Neuronal stem cell (in vitro differentiated cells): ENCODE results near the gene FOXJ3.

Experiments used
- DNase-seq: peaks from one replicate; pipeline ENCODE4 v3.0.0-alpha.2; 2013; ENCODE audit warnings: low spot score
- H2AFZ ChIP-seq: one replicate; pipeline ENCODE4 v1.6.1; 2013; ENCODE audit warnings: mild to moderate bottlenecking, low read length, inconsistent platforms
- H2AK5ac ChIP-seq: 2 replicates; pipeline ENCODE4 v1.6.1; 2013; ENCODE audit warnings: low read depth, mild to moderate bottlenecking, inconsistent platforms, low read length, moderate library complexity, mixed read lengths
- H2BK120ac ChIP-seq: 2 replicates; pipeline ENCODE4 v1.6.1; 2013; ENCODE audit warnings: low read depth, mild to moderate bottlenecking, inconsistent platforms, low read length, moderate library complexity, mixed read lengths
- H2BK12ac ChIP-seq: one replicate; pipeline ENCODE4 v1.6.1; 2013; ENCODE audit warnings: low read length, inconsistent platforms
- H2BK15ac ChIP-seq: 2 replicates; pipeline ENCODE4 v1.6.1; 2013; ENCODE audit warnings: mild to moderate bottlenecking, low read length, inconsistent platforms, mixed read lengths
- H2BK5ac ChIP-seq: one replicate; pipeline ENCODE4 v1.6.1; 2013; ENCODE audit warnings: inconsistent platforms, mild to moderate bottlenecking, low read length, moderate library complexity
- H3K14ac ChIP-seq: one replicate; pipeline ENCODE4 v1.6.1; 2013; ENCODE audit warnings: low read length, inconsistent platforms
- H3K18ac ChIP-seq: 2 replicates; pipeline ENCODE4 v1.6.1; 2013; ENCODE audit warnings: low read length, inconsistent platforms
- H3K23ac ChIP-seq: 2 replicates; pipeline ENCODE4 v1.6.1; 2013; ENCODE audit warnings: low read depth, mild to moderate bottlenecking, mixed read lengths, low read length, inconsistent platforms; ENCODE audit not compliant: poor library complexity
- H3K27ac ChIP-seq: replicated peaks from 3 replicates; pipeline ENCODE4 v1.5.1; 2013; ENCODE audit warnings: low read length, inconsistent platforms
- H3K27me3 ChIP-seq, 3 experiments: 2 replicates each; pipeline ENCODE4 v1.6.1; 2013; ENCODE audit warnings: low read length in 3 of 3, mild to moderate bottlenecking in 2 of 3, inconsistent platforms in 1 of 3, low read depth in 1 of 3, mixed read lengths in 1 of 3, moderate library complexity in 1 of 3; ENCODE audit not compliant: control insufficient read depth in 3 of 3, insufficient read depth in 3 of 3
- H3K36me3 ChIP-seq, 2 donors: replicated peaks in 1 of 2; 2 replicates each; pipeline ENCODE4 v1.6.1; 2013; ENCODE audit warnings: low read length in 2 of 2; ENCODE audit not compliant: control insufficient read depth in 2 of 2, insufficient read depth in 2 of 2
- H3K4ac ChIP-seq: 2 replicates; pipeline ENCODE4 v1.6.1; 2013; ENCODE audit warnings: inconsistent platforms, mild to moderate bottlenecking, low read length, moderate library complexity
- H3K4me1 ChIP-seq, 2 donors: 1 replicate in 1 of 2; 2 replicates in 1 of 2; pipeline ENCODE4 v1.6.1; 2013; ENCODE audit warnings: low read length in 2 of 2, low read depth in 1 of 2; ENCODE audit not compliant: control insufficient read depth in 2 of 2, insufficient read depth in 1 of 2
- H3K4me2 ChIP-seq: one replicate; pipeline ENCODE4 v1.6.1; 2013; ENCODE audit warnings: mild to moderate bottlenecking, low read length, inconsistent platforms; ENCODE audit not compliant: insufficient read depth, poor library complexity, severe bottlenecking
- H3K4me3 ChIP-seq, 2 donors: 2 replicates each; pipeline ENCODE4 v1.5.1; 2013; ENCODE audit warnings: low read length in 2 of 2, mild to moderate bottlenecking in 2 of 2, inconsistent platforms in 1 of 2, moderate library complexity in 1 of 2
- H3K79me1 ChIP-seq: one replicate; pipeline ENCODE4 v1.6.1; 2013; ENCODE audit warnings: low read depth, mild to moderate bottlenecking, inconsistent platforms, low read length, moderate library complexity
- H3K9ac ChIP-seq: one replicate; pipeline ENCODE4 v1.6.1; 2013; ENCODE audit warnings: mild to moderate bottlenecking, low read depth, low read length, inconsistent platforms; ENCODE audit not compliant: poor library complexity
- H3K9me3 ChIP-seq, 2 donors: replicated peaks in 1 of 2; 2 replicates each; pipeline versions ENCODE3 to v1.6.1; 2013; ENCODE audit warnings: low read length in 2 of 2, mild to moderate bottlenecking in 2 of 2, inconsistent platforms in 1 of 2, low read depth in 1 of 2, mixed read lengths in 1 of 2, moderate library complexity in 1 of 2; ENCODE audit not compliant: control insufficient read depth in 2 of 2, insufficient read depth in 1 of 2
- H4K8ac ChIP-seq: one replicate; pipeline ENCODE4 v1.6.1; 2013; ENCODE audit warnings: low read depth, mild to moderate bottlenecking, inconsistent platforms, low read length, moderate library complexity
- H4K91ac ChIP-seq: one replicate; pipeline ENCODE4 v1.6.1; 2013; ENCODE audit warnings: low read length, low read depth, mild to moderate bottlenecking, inconsistent platforms; ENCODE audit not compliant: poor library complexity
- WGBS, 2 donors: extraction: QIAGEN DNeasy Blood & Tissue Kit; methylation state at CpG; one replicate each; pipeline ENCODE4 v1.1.7; 2013; ENCODE audit warnings: missing lambda C conversion rate in 2 of 2, mixed read lengths in 1 of 2; ENCODE audit not compliant: insufficient read length in 2 of 2, insufficient replicate concordance in 1 of 2; ENCODE audit errors: extremely low coverage in 2 of 2; 5-methylcytosine and 5-hydroxymethylcytosine counted together

The FOXJ3 gene

GRCh38 chr1:42164551-42165420 is 170.2 kb downstream of the FOXJ3 start, which contains the start of gene GUCA2A:
Gene GUCA2A (minus strand): TSS chr1:42164745. CDS start chr1:42164712, 33 bp downstream.
- Histone ChIP-seq H3K4me2 (no peak within 1 kb of the TSS), H3K4me1 (no peaks in the 10 kb centered on the region), H2BK12ac (peak within 1 kb of the TSS; percentile 80), H3K36me3 (peaks cover 0 to 3% of the 10 kb centered on the region in 2 donors), H3K18ac (peak within 1 kb of the TSS; percentile 78), H2AFZ (peak within 1 kb of the TSS; percentile 38), H3K79me1 (peaks cover 2% of the 10 kb centered on the region), H2BK5ac (no peak within 1 kb of the TSS), H3K27me3 (peaks cover 0 to 3% (median 0%) of the 10 kb centered on the region in 3 experiments), H2BK15ac (peak within 1 kb of the TSS; percentile 1), H4K91ac (no peak within 1 kb of the TSS), H3K27ac (no peak within 1 kb of the TSS), H2AK5ac (peak within 1 kb of the TSS; percentile 82), H3K4ac (no peak within 1 kb of the TSS), H3K4me3 (no peak within 1 kb of the TSS), H3K23ac (no peak within 1 kb of the TSS), H3K9ac (no peak within 1 kb of the TSS), H4K8ac (peak within 1 kb of the TSS; percentile 73), H3K9me3 (peaks cover 0 to 2% of the 10 kb centered on the region in 2 donors), H3K14ac (no peak within 1 kb of the TSS), H2BK120ac (no peak within 1 kb of the TSS)
- no CpG with 5 or more reads among the region's 24 CpGs for WGBS, 2 donors
- no peak for DNase-seq

- DNase-seq, result no peak
- H2BK12ac ChIP-seq, result no peak overlapping the region
- no peak overlapping the region for H4K8ac ChIP-seq
- H2BK5ac ChIP-seq, result no peak overlapping the region
- no peak overlapping the region for H3K14ac ChIP-seq
- H3K27ac ChIP-seq, result no peak overlapping the region
- H3K27me3 ChIP-seq, result peaks cover 0 to 3% (median 0%) of the 10 kb centered on the region in 3 experiments
- H3K4me3 ChIP-seq, result no peak overlapping the region
- H3K23ac ChIP-seq, result no peak overlapping the region
- peak overlapping the region; percentile 35 for H2AFZ ChIP-seq
- WGBS, 2 donors, result no CpG with 5 or more reads among the region's 16 CpGs
- no peak overlapping the region for H2AK5ac ChIP-seq
- no peak overlapping the region for H2BK15ac ChIP-seq
- no peak overlapping the region for H4K91ac ChIP-seq
- no peak overlapping the region for H3K4ac ChIP-seq
- peaks cover 0 to 2% of the 10 kb centered on the region in 2 donors for H3K9me3 ChIP-seq
- no peak overlapping the region for H2BK120ac ChIP-seq
- no peaks in the 10 kb centered on the region for H3K4me1 ChIP-seq
- H3K9ac ChIP-seq, result no peak overlapping the region
- H3K36me3 ChIP-seq, result peaks cover 0 to 3% of the 10 kb centered on the region in 2 donors
- peaks cover 2% of the 10 kb centered on the region for H3K79me1 ChIP-seq
- H3K18ac ChIP-seq, result no peak overlapping the region
- no peak overlapping the region for H3K4me2 ChIP-seq
These were observed 171.2 kb downstream of the FOXJ3 start for GRCh38 chr1:42163536-42164503.

- H3K27me3 ChIP-seq, result peaks cover 0 to 3% (median 0%) of the 10 kb centered on the region in 3 experiments
- peak overlapping the region; percentile 75 for H2BK5ac ChIP-seq
- no peak overlapping the region for H3K27ac ChIP-seq
- peaks cover 0 to 3% of the 10 kb centered on the region in 2 donors for H3K36me3 ChIP-seq
- H3K4me2 ChIP-seq, result no peak overlapping the region
- peak overlapping the region; percentile 35 for H2AFZ ChIP-seq
- H2BK15ac ChIP-seq, result no peak overlapping the region
- no peak overlapping the region for H3K23ac ChIP-seq
- WGBS, 2 donors, result no CpG with 5 or more reads among the region's 2 CpGs
- no peaks in the 10 kb centered on the region for H3K4me1 ChIP-seq
- no peak overlapping the region for H2BK120ac ChIP-seq
- peak overlapping the region; percentile 10 for H2BK12ac ChIP-seq
- H3K14ac ChIP-seq, result no peak overlapping the region
- DNase-seq, result no peak
- H2AK5ac ChIP-seq, result no peak overlapping the region
- no peak overlapping the region for H3K18ac ChIP-seq
- H3K9me3 ChIP-seq, result peaks cover 0 to 2% of the 10 kb centered on the region in 2 donors
- peaks cover 2% of the 10 kb centered on the region for H3K79me1 ChIP-seq
- H3K4ac ChIP-seq, result no peak overlapping the region
- no peak overlapping the region for H4K91ac ChIP-seq
- H3K4me3 ChIP-seq, result no peak overlapping the region
- no peak overlapping the region for H3K9ac ChIP-seq
- no peak overlapping the region for H4K8ac ChIP-seq
These were observed 171.9 kb downstream of the FOXJ3 start for GRCh38 chr1:42163114-42163513.
